GM18868 (cell line): ENCODE data around the gene MITF.
"Not testable (repeated sequence)": the region's sequence is repeated elsewhere in the genome, so short reads cannot be mapped to it uniquely, and the experiment has no call there.

Experiments
- ATAC-seq: cut with Tn5 transposase; IDR thresholded peaks from one replicate; pipeline ENCODE4 v1.9.1; 2021; ENCODE audit warnings: mild to moderate bottlenecking, moderate library complexity; ENCODE audit not compliant: unreplicated experiment

The MITF gene

GRCh38 chr3:69784954-69785514 lies 45.8 kb downstream of the MITF start:
- no peak for ATAC-seq

GRCh38 chr3:69785769-69786320 lies 46.6 kb downstream of the MITF start:
- no peak for ATAC-seq

GRCh38 chr3:69786854-69787253 lies 47.6 kb downstream of the MITF start:
- no peak for ATAC-seq

GRCh38 chr3:69787436-69788168 lies 48.3 kb downstream of the MITF start:
- ATAC-seq = no peak

DNA sequence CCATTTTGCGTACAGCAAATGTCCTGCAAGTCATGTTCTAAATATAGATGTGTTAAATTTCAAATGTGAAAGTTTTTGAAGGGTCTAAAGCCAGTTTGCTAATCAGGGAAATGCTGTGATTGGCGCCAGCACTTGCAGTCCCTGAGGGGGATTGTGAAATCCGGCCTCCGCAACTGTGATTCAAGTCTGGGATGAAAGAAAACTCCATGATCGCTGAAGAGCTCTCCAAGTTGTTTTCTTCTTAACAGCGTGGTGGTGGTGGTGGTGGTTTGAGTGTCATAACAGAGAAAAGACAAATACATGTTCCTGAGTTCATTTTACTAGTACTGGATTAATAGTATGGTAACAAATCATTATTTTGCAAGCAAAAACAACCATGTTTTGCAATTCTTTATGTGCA lies 51.8 kb downstream of the MITF start:
- no peak for ATAC-seq

DNA sequence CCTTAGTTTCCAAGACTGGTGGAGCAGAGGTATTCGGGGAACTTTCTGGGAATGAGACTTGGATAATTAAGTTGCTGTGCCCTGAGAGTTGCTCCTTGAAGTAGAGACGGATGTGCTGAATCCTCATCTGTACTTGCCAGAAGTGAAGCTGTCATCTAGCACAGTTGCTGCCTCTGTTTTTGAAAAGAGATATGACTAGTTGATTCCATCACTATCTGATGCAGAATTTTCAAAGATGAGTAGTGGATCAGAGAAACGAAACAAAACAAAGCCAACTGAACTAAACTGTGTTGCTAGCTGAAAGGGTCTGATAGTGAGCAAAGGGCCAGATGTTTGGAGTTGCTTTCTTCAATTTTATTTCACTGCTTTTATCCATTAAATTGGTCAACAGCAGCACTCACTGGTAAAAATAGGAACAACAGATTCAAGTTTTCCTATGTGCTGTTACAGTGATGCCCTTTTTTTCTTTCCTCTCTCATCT lies 52.7 kb downstream of the MITF start:
- no peak for ATAC-seq

DNA sequence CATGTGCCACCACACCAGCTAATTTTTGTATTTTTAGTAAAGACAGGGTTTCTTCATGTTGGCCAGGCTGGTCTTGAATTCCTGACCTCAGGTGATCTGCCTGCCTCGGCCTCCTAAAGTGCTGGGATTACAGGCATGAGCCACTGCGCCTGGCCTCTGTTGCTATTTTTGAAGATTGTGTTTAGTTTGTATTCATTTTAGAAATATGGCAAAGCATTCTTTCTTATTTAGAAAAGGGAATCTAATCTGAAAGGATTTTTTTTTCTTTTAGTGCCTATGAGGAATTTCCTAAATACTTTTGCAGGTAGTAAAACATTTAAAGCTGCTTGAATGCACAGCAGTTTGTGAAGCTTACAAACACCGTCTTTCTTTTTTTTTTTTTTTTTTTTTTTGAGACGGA lies 56.9 kb downstream of the MITF start:
- not testable (repeated sequence) for ATAC-seq

DNA sequence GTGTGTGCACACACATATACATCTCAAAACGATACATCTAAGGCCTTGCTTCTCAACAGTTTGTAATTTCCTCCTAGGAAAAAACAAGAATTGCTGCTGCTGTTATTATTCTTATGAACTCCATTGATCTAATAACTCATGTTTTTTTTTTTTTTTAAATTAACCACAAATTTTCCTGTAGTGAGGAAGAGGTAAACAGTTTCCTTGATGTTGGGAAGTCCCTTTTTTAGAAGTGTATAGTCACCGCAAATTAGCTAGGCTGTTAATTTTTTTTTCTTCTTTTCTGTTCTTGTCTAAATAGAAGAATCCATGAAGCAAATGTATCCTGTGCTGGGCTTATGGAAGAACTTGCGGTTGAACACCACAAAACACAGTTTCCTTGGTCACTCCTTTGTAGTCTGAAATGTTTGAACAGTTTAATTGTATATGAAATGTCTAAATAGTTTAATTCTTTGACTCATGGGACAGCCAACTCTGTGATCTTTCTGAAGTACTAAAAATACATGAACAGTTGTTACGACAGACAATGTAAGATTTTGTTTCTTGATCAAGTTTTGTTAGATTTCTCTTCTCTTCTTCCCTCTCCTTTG lies 64.5 kb downstream of the MITF start:
- no peak for ATAC-seq

- no peak for ATAC-seq
Observed at GRCh38 chr3:69805491-69805890, 66.2 kb downstream of the MITF start.

DNA sequence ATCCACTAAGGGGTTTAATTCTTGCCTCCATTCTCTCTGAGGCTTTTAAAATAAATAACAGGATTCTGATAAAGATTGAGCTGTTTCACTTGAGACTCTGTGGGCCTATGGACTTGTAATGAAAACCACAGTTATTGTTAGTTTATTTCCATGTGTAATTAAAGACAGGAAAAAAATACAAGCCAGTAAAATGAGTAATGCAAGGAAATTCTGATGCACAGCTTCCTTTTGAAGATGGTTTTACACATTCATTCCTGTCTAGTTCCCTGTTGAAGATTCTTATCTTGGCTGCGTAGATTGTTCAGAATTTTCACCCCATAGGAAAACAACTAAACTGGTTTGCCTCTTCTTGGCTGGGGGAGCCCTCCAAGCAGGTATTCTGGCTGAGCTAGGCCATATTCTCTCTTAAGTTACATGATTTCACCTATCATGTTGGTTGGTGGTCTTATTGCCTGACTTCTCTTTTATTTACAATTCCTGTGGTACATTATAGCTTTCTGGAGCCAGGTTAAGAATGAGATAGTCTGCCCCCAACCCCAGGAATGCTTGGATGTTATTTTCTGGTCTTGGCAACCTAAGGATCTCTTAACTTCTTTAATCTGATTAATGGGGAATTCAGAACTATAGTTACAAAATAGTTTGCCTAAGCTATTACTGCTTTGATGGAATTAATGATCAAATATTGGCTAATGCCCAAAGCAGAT lies 67.6 kb downstream of the MITF start:
- no peak for ATAC-seq

DNA sequence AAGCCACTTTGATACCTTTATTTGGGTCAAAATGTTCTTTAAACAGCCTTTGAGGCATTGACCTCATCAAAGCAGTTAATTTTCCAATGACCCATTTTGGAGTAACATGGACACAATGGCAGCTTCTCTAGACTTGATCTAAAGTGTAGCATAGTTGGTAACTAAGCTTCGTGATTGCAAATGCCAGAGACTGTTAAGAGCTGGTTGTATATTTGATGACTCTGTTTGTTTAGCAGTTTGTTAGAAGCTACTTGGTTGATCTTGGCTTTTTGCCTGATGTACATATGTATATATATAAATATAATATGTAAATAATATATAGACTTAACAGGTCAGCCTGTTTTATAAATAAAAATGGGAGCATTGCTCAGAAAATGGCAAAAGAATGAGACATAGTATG lies 68.4 kb downstream of the MITF start:
- no peak for ATAC-seq

GRCh38 chr3:69809076-69809835 lies 70.0 kb downstream of the MITF start:
- no peak for ATAC-seq

- no peak for ATAC-seq
Observed at GRCh38 chr3:69811452-69812401, 72.5 kb downstream of the MITF start.

GRCh38 chr3:69815970-69816369 lies 76.7 kb downstream of the MITF start:
- no peak for ATAC-seq

- ATAC-seq = no peak
Observed at GRCh38 chr3:69817988-69818387, 78.7 kb downstream of the MITF start.

DNA sequence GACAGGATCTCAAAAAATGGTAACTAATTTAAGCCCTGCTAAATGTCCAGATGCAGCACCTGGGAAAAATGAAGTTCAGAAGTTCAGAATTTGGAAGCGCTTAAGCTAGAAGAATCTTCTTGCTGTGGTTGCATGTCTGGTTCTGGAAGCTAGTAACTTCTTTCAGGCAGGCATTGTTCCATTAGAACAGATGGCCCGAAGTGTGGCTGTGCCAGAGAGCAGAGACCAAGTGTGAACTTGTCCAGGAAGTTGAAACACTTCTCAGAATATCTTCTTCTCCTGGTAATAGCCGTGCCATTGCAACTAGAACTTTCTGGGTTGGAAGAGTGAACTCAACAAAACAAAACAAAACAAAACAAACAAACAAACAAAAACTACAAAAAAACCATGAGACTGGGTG lies 80.0 kb downstream of the MITF start:
- ATAC-seq = no peak

- ATAC-seq = no peak
Observed at GRCh38 chr3:69821133-69821532, 81.9 kb downstream of the MITF start.

- ATAC-seq = no peak
Observed at GRCh38 chr3:69823743-69824142, 84.5 kb downstream of the MITF start.

GRCh38 chr3:69825446-69825845 lies 86.2 kb downstream of the MITF start:
- no peak for ATAC-seq

DNA sequence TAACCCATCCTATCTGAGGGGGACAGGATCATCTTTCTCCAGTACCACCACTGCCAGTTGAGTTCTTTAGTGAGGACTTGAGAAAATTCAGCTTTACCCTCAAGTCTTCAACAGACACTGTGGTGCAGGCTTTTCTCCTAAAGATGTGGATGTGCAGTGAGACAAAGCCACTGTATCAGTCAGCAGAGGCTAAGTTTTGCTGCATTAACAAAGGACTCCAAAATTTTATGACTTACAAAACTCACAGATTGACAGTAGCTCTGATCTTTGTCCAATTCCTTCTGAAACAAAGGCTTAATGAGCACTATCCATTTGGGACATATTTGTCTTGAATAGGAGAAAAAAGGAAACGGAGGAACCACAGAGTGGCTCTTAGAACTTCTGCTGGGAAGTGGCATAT lies 87.9 kb downstream of the MITF start:
- no peak for ATAC-seq
